A673 (cell line): Measurements from ENCODE around the gene RNF223. TPM values are rescaled to one million over a fixed set of nuclear protein-coding genes. Genes with fewer than 3 reads are reported as not detected.

Source experiments
- BruUV-seq: library from RNA; stranded (reverse); fragments of 400-500 nt; replicated peaks from 2 replicates; lab custom pipeline; 2021; lab: Mats Ljungman, UMichigan
- CTCF ChIA-PET: fragments of 300-600 bp; sonication (Branson Sonifier 250); formaldehyde crosslinking; loops from one replicate; lab custom pipeline; 2022; ENCODE audit warnings: antibody characterized with exemption; lab: Charles Lee
- POLR2A ChIA-PET: fragments of 300-600 bp; sonication (Branson Sonifier 250); formaldehyde crosslinking; loops from one replicate; lab custom pipeline; 2022; ENCODE audit warnings: antibody characterized with exemption; ENCODE audit not compliant: low non-redundant PET; lab: Charles Lee
- DNase-seq: peaks from one replicate; pipeline ENCODE4 v3.0.0-alpha.2; 2015; ENCODE audit warnings: low spot score
- H3K27ac ChIP-seq: fragments of 200-600 bp; sonication (generic); 2 replicates; pipeline ENCODE4 v1.5.1; 2016; ENCODE audit warnings: mixed run types, low read depth, mild to moderate bottlenecking, mixed read lengths, antibody characterized with exemption, low read length; ENCODE audit not compliant: poor library complexity, severe bottlenecking
- H3K27me3 ChIP-seq: fragments of 200-600 bp; sonication (generic); replicated peaks from 2 replicates; pipeline ENCODE4 v1.6.1; 2017; ENCODE audit warnings: mixed run types, low read depth, mild to moderate bottlenecking, mixed read lengths, antibody characterized with exemption, low read length; ENCODE audit not compliant: insufficient read depth, poor library complexity
- H3K36me3 ChIP-seq: fragments of 200-600 bp; sonication (generic); 2 replicates; pipeline ENCODE4 v1.6.1; 2016; ENCODE audit warnings: mixed run types, mild to moderate bottlenecking, mixed read lengths, antibody characterized with exemption, low read length; ENCODE audit not compliant: insufficient read depth, poor library complexity, severe bottlenecking
- H3K4me1 ChIP-seq: fragments of 200-600 bp; sonication (generic); 2 replicates; pipeline ENCODE4 v1.6.1; 2017; ENCODE audit warnings: mixed run types, mild to moderate bottlenecking, mixed read lengths, antibody characterized with exemption, low read length; ENCODE audit not compliant: insufficient read depth, poor library complexity, severe bottlenecking
- H3K4me3 ChIP-seq: fragments of 200-600 bp; sonication (generic); 2 replicates; pipeline ENCODE4 v1.5.1; 2016; ENCODE audit warnings: low read depth, mixed run types, mild to moderate bottlenecking, mixed read lengths, low read length; ENCODE audit not compliant: poor library complexity, severe bottlenecking
- H3K9me3 ChIP-seq: fragments of 200-600 bp; sonication (generic); 2 replicates; pipeline ENCODE4 v1.6.1; 2016; ENCODE audit warnings: mixed run types, low read depth, mild to moderate bottlenecking, mixed read lengths, antibody characterized with exemption, low read length; ENCODE audit not compliant: poor library complexity, severe bottlenecking
- EZH2 ChIP-seq: fragments of 200-600 bp; sonication (generic); IDR thresholded peaks from 2 replicates; pipeline ENCODE4 v1.6.1; 2017; ENCODE audit warnings: borderline replicate concordance, low read depth, mild to moderate bottlenecking, mixed read lengths, antibody characterized with exemption, low read length; ENCODE audit not compliant: poor library complexity, severe bottlenecking
- intact Hi-C: fragments of 100-400 bp; cut with micrococcal nuclease; formaldehyde crosslinking; loops from one replicate; pipeline ENCODE4 v1.10.0; 2022; ENCODE audit not compliant: unreplicated experiment
- total RNA-seq: library from RNA; stranded (reverse); gene quantifications from 2 replicates; pipeline ENCODE4 v1.2.3, GENCODE V29; 2021
- TF ChIP-seq, protein P1 (sequence below): fragments of 300-800, 200-600 bp; sonication (generic); conservative IDR thresholded peaks from 2 replicates; pipeline ENCODE4 v1.5.1; 2017; ENCODE audit warnings: low read depth, mild to moderate bottlenecking, antibody characterized with exemption, low read length, moderate library complexity, mixed read lengths

Gene RNF223
- total RNA-seq, 1 experiment from 2014 or later = not detected

DNA sequence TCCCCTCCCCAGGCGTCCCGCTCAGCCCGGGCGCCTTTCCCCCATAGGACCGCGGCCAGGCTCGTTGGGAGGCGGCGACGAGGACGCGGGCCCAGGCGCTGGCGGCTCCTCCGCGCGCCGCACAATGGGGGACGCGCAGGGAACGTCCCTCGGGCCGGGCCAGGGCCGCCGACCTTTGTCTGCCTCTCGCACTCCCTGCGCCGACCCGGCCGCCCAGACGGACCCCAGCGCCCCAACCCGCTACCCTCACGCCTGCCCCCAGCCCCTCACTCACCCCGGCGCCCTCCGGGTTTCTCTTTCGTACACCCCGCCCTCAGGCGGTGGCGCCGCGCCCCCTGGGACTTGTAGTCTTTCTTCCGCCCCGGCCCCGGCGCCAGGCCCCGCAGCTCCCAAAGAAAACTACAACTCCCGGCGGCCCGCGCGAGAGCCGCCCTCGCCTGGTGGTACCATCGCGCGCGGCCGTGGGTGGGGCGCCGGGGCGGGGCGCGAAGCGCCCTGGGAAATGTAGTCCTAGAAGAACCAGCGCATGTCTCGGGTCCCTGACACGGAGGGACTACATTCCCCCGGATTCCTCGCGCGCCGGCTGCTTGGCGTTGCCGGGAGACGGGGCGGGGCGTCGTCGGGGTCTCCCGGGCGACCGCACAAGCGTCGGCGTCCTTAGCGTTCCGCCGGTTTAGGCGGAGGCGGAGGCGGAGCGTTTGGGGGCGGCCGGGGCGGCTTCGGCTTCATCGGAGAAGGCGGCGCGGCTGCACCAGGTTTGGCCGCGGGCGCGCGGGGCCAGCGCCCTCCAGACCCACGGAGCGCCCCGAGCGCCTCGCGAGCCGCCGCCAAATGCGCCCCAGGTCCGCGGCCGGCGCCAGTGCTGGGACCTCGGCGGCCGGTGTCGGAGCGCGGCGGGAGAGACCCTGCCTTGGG, 41.9 kb upstream of the RNF223 start, which contains the start of gene C1orf159:
Gene C1orf159, minus strand, starts transcription at position 304 of the 915 bp plus-strand sequence. CDS start 24,546 bp downstream, outside the sequence.
- BruUV-seq = no TSS peak
- Histone ChIP-seq H3K36me3 (peaks cover 10% of the 10 kb centered on the region), H3K27me3 (no peaks in the 10 kb centered on the region), H3K4me1 (peaks cover 4% of the 10 kb centered on the region), H3K9me3 (no peaks in the 10 kb centered on the region), H3K4me3 (peak within 1 kb of the TSS; percentile 94), H3K27ac (peak within 1 kb of the TSS; percentile 79)
- no peak for TF ChIP-seq EZH2
- TF ChIP-seq, protein P1, sequence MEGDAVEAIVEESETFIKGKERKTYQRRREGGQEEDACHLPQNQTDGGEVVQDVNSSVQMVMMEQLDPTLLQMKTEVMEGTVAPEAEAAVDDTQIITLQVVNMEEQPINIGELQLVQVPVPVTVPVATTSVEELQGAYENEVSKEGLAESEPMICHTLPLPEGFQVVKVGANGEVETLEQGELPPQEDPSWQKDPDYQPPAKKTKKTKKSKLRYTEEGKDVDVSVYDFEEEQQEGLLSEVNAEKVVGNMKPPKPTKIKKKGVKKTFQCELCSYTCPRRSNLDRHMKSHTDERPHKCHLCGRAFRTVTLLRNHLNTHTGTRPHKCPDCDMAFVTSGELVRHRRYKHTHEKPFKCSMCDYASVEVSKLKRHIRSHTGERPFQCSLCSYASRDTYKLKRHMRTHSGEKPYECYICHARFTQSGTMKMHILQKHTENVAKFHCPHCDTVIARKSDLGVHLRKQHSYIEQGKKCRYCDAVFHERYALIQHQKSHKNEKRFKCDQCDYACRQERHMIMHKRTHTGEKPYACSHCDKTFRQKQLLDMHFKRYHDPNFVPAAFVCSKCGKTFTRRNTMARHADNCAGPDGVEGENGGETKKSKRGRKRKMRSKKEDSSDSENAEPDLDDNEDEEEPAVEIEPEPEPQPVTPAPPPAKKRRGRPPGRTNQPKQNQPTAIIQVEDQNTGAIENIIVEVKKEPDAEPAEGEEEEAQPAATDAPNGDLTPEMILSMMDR = no peak
- intact Hi-C loops = loop anchor here (10.0 kb wide), 2 partner anchors 81 to 259 kb away; partner anchors contain the start of gene AURKAIP1
- CTCF ChIA-PET = interaction anchor here (0.6 kb wide), 1 partner anchor 83 kb away, joined by 3 read pairs; no protein-coding TSS in a partner anchor
- DNase-seq = peak; percentile 99
- POLR2A ChIA-PET = no interaction called here

DNA sequence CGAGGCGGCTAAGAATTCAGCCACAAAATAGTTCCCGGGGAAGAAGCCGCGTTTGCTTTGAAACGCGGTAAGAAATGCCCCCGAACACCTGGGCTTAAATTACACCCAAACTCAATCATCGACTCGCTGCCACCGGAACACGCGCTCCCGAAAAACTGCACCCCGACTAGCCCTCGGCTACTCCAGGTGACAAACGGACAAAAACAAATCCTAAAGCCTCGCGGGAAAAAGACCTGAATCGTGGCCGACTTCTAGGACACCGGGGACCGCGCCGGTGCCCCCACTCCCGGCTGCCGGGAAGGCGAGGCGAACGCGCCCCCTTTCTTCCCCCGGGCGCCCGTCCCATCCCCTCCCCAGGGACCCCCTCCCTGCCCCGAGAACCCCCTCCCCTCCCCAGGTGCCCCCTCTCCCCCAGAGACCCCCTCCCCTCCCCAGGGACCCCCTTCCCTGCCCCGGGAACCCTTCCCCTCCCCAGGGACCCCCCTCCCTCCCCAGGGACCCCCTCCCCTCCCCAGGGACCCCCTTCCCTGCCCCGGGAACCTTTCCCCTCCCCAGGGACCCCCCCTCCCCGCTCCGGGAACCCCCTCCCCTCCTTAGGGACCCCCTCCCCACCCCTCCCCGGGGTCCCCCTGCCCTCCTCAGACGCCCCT, 41.2 kb upstream of the RNF223 start:
- no peak for TF ChIP-seq EZH2
- TF ChIP-seq, protein P1 = no peak
- Histone ChIP-seq H3K9me3 (no peaks in the 10 kb centered on the region), H3K4me1 (peaks cover 4% of the 10 kb centered on the region), H3K36me3 (peaks cover 10% of the 10 kb centered on the region), H3K27me3 (no peaks in the 10 kb centered on the region), H3K4me3 (peak overlapping the region; percentile 94), H3K27ac (peak overlapping the region; percentile 79)
- intact Hi-C loops = loop anchor here (10.0 kb wide), 2 partner anchors 80 to 260 kb away; partner anchors contain the start of gene AURKAIP1
- POLR2A ChIA-PET = no interaction called here
- DNase-seq = no peak
- BruUV-seq = no TSS peak
- CTCF ChIA-PET = interaction anchor here (0.6 kb wide), 1 partner anchor 82 kb away, joined by 3 read pairs; no protein-coding TSS in a partner anchor

DNA sequence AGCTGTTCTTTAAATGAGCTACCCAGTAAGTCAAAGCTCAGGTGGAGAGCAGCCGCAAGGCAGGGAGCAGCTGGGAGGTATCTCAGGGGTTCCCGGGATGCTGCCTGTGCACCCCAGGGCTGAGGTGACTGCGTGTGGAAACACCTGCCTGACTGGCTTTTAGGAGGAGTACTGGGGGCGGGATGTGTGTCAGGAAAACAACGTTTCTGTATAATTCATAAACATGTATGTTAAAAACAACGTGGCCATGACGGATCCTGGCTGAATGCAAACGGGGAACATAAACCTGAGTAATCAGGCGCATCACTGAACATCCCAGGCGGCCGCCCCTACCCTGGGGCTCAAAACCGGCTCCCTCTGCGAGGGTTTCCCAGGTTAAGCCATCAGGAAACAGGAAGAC, 40.3 kb upstream of the RNF223 start:
- CTCF ChIA-PET = no interaction called here

More for the DNA sequence above, 40.3 kb upstream of the RNF223 start:
- Histone ChIP-seq H3K4me3 (peak overlapping the region; percentile 94), H3K36me3 (peaks cover 10% of the 10 kb centered on the region), H3K9me3 (no peaks in the 10 kb centered on the region), H3K4me1 (peaks cover 2% of the 10 kb centered on the region), H3K27me3 (no peaks in the 10 kb centered on the region), H3K27ac (no peak overlapping the region)
- intact Hi-C loops = loop anchor here (10.0 kb wide), 2 partner anchors 80 to 260 kb away; partner anchors contain the start of gene AURKAIP1
- no peak for DNase-seq
- POLR2A ChIA-PET = no interaction called here
- BruUV-seq = no TSS peak
- TF ChIP-seq EZH2 = no peak
- TF ChIP-seq, protein P1 = no peak
